Measurements from ENCODE around the gene STRADA.

DNA sequence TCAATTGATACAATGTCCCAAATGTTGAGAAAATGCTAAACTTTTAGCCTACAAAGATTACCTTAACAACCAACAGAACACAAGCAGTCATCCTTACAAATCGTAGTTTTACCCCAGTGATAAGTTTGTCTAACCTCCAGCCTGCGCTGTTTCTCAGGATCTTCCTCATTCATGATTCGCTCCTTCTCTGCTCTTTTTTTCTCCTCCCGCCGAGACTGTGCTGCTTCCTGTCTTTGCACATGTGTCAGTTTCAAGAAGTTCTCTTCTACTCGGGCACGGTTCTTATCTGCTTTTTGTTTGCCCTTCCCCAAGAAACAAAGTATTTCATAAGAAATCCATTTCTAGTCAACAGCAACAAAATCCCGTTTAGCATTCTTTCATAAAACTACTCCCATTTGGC is 10.2 kb upstream of the STRADA start:
- TF ChIP-seq, protein P1, sequence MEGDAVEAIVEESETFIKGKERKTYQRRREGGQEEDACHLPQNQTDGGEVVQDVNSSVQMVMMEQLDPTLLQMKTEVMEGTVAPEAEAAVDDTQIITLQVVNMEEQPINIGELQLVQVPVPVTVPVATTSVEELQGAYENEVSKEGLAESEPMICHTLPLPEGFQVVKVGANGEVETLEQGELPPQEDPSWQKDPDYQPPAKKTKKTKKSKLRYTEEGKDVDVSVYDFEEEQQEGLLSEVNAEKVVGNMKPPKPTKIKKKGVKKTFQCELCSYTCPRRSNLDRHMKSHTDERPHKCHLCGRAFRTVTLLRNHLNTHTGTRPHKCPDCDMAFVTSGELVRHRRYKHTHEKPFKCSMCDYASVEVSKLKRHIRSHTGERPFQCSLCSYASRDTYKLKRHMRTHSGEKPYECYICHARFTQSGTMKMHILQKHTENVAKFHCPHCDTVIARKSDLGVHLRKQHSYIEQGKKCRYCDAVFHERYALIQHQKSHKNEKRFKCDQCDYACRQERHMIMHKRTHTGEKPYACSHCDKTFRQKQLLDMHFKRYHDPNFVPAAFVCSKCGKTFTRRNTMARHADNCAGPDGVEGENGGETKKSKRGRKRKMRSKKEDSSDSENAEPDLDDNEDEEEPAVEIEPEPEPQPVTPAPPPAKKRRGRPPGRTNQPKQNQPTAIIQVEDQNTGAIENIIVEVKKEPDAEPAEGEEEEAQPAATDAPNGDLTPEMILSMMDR (IDR thresholded peaks at IDR 0.05) = no peak
- no peak for TF ChIP-seq POLR2A (IDR thresholded peaks at IDR 0.05)
- no peak for TF ChIP-seq EP300 (IDR thresholded peaks at IDR 0.05)
